Right forelimb (tissue), 1 donor: ENCODE results near the gene KAT8.

ENCODE experiments used
- DNase-seq: peaks from one replicate; pipeline ENCODE4 v3.0.0-alpha.2; 2018

Gene KAT8

DNA sequence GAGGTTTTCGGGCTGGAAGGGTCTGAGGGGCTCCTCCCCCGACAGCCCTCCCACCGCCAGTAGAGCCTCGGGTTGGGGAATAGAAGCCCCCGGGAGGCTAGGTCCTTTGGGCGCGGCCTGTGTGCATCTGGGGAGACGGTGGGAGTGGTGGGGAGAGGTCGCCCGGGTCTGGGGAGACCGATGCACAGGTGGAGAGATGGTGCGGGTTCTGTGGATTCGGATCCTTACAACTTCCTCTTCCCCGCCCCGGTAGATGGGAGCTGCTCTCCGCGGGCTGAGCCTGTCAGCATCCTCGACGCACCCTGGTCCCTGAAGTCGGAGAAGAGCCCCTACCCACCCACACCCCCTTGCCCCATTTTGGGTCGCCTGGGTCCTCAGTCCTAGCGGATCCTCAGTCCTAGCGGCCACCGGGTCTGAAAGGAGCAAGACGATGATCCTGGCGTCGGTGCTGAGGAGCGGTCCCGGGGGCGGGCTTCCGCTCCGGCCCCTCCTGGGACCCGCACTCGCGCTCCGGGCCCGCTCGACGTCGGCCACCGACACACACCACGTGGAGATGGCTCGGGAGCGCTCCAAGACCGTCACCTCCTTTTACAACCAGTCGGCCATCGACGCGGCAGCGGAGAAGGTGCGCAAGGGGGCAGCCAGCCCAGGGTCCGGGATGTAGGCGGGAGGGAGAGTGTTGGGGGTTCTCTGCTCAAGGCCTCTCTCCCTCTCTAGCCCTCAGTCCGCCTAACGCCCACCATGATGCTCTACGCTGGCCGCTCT, 8.5 kb upstream of the KAT8 start:
- DNase-seq, result no peak

DNA sequence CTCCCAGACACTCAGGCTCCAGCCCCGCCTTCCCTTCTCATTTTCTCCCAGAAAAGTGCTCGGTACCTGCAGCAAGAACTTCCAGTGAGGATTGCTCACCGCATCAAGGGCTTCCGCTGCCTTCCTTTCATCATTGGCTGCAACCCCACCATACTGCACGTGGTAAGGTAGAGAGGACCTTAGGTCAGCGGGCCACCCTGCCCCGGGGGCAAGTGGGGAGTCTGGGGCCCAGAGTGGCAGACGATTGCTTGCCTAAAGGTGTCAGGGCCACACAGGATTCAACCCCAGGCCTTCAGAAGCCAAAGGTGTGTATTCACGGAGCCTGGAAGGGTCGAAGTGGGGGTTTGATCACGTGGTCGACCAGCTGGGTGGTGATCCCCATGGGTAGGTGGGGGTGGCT, 7.8 kb upstream of the KAT8 start:
- no peak for DNase-seq

DNA sequence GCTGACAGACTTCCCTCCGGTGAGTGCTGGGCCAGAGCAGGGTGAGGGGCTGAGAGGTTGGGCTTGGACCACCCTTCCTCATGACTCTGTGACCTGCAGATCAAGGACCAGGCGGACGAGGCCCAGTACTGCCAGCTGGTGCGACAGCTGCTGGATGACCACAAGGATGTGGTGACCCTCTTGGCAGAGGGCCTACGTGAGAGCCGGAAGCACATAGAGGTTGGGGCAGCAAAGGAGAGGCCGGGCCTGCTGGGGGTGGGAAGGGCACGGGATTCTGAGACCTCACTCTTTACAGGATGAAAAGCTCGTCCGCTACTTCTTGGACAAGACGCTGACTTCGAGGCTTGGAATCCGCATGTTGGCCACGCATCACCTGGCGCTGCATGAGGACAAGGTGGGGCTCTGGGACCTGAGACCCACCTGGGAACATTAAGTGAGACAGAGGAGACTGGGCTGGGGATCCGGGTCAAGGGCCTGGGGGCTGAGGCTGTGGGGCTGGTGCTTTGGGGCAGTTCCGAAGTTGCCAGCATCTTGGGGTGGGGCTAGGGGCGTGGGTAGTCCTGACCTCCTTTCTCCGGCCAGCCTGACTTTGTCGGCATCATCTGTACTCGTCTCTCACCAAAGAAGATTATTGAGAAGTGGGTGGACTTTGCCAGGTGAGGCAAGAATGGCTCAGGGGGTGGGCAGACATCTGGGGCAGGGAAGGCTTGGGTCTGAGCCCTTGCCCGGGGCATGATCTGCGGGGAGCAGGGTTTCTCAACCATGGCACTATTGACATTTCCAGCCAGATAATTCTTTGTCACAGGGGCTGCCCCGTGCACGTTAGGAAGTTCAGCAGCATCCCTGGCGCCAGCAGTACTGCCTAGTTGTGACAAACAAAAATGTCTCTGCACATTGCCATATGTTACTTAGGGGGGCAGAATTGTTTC, 7.1 kb upstream of the KAT8 start:
- DNase-seq, result no peak

DNA sequence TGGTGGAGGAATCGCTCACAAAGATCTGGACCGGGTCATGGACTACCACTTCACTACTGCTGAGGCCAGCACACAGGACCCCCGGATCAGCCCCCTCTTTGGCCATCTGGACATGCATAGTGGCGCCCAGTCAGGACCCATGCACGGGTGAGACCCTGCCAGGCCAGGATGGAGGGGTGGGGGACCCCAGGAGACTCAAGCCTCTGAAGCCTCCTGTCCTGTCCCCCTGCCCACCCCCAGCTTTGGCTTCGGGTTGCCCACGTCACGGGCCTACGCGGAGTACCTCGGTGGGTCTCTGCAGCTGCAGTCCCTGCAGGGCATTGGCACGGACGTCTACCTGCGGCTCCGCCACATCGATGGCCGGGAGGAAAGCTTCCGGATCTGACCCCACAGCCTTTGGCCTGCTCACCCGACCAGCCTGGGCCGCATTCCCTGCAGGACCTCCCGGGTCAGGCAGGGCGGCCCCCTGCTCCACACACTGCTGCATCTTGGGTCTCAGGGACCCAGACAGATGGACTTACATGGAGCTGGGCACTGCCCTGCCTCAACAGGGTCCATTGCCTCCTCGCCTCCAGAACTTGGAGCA, 5.5 kb upstream of the KAT8 start:
- DNase-seq, result no peak

DNA sequence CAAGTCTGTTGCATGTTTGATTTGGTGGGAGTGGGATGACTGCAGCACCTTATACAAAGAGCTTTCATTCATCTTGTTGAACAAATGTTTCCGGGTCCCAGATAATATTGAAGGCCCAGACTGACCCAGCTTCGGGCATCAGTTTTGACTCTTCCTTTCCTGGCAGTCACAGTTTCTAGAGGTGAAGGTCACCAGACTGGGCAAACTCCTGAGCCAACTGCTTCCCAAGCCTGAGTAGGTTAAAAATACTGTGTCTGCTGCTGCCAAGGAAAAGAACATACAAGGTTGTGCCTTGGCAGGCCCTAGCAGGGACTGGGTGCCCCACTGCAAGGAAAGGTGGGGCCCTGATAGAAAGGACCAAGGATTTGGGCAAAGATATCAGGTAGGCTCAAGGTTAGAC, 4.8 kb upstream of the KAT8 start:
- DNase-seq, result no peak

DNA sequence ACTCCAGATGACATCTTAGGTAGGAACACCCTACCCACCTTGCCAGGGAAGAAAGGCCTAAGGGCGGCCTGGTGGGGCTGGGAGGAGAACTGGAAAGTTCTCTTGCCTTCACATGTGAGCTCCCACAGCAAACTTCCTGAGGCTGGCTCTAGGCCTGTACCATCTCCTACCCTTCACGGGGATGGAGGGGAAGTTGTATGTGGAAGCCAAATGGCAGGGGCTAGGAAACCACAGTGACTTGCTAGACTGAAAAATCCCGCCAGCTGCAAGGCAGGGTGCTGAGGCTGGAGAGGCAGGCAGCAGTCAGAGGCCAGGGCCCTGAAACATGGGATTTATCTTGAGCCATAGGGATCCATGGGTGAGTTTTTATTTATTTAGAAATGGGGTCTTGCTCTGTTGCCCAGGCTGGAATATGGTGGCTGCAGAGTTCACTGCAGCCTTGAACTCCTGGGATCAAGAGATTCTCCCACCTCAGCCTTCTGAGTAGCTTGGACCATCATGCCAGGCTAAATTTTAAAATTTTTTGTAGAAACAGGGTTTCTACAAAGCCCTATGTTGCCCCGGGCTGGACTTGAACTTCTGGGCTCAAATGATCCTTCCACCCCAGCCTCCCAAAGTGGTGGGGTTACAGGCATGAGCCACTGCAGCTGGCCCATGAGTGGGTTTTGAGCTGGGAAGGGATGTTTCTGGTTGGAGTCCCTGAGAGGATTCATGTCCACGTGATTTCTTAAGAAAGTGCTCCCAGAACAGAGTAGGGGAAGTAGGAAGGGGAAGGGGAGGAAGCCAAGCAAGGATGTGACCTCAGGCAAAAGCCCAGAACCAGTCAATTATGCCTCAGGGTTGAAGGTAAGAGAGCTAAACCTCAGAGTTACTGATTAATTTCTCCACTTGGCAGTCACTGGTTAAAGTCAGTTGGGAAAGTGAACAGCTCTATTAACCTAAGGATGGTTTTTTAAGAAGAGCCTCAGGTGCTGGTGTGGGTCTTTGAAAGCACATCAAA, 4.0 kb upstream of the KAT8 start:
- DNase-seq, result no peak

DNA sequence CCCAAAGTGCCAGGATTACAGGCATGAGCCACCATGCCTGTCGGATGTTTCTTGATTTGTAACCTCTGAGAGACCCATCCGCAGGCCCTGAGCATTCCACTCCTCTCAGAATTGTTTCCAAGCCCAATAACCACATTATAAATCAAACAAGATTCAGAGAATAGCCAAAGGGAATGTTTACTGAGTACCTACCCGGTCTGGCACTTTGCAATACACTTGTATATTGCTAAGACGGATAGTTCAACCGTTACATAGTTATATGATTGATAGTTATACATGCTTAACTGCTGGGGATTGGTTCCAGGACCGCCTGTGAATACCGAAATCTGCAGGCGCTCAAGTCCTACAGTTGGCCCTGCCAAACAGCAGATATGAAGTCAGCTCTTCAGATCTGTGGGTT, 3.0 kb upstream of the KAT8 start:
- no peak for DNase-seq

DNA sequence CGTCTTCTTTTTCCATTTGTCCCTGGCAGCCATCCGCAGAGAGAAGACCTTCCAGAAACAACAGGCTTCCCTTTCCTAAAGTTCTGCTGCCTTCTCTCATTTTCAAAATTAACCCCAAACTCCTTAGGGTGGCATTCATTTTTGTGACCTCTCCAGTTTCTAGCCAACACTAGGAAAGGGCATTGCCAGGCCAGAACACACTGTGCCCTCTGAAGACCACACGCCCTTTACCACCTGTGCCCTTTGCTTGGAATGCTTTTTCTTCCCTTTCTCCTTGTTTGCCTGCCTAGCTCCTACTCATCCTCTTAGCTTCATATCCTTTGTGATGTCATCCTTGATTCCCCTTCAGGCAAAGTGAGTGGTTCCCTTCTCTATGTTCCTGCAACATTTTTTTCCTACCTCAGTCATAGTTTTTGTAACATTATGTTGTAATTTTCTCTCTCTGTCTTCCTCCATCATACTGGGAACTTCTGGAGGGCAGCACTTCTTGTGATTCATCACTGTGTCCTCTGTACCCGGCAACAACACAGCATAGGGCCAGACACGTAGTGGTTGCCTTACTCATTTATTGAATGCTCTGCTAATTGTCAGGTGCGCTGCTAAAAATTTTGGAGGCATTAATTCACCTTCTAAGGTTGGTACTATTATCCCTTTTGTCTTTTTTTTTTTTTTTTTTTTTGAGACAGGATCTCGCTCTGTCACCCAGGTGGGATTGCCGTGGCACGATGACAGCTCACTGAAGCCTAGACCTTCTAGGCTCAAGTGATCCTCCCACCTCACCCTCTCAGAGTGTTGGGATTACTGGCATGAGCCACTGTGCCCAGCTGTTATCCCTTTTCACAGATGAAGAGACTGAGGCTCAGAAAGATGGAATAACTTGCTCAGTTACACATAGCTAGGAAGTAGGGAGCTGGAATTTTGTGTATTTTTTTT, 1.0 kb downstream of the KAT8 start:
- DNase-seq, result no peak

DNA sequence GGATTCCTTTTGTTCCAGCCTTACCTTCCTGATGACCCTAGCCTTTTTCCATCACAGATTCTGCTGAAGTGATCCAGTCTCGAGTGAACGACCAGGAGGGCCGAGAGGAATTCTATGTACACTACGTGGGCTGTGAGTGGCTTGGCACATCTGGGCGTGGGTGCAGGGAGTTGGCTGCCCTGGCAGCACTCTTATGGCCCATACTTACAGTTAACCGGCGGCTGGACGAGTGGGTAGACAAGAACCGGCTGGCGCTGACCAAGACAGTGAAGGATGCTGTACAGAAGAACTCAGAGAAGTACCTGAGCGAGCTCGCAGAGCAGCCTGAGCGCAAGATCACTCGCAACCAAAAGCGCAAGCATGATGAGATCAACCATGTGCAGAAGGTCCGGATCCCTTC, 2.7 kb downstream of the KAT8 start:
- DNase-seq, result no peak

DNA sequence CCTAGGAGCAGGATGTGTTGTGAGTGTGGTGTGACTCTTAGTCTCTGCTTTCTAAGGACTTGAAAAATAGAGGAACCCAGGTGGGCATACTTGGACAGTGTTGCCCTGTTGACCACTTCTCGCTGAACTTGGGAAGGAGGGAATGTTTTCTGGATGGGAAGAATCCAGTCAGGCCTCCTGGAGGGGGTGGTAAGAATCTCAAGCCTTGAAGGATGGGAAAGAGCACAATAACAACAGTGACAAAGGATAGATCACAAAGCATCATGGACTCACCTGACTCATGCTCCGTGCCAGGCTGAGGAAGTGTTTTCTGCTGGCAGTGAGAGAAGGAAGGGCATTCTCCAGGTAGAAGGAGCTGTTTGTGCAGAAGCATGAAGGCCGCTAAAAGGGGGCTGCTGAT, 8.4 kb downstream of the KAT8 start:
- DNase-seq, result no peak

DNA sequence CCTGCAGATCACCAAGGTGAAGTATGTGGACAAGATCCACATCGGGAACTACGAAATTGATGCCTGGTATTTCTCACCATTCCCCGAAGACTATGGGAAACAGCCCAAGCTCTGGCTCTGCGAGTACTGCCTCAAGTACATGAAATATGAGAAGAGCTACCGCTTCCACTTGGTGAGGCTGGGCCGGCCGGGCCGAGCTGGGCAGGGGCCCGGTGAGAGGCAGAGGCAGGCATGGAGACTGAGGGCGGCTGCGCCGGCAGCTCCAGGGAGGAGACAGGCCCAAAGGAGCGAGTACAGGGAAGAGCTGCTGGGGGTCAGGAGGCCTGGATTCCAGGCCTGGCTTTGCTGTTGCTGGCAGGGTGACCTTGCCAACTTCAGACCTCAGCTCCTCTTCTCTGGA, 9.7 kb downstream of the KAT8 start:
- no peak for DNase-seq

DNA sequence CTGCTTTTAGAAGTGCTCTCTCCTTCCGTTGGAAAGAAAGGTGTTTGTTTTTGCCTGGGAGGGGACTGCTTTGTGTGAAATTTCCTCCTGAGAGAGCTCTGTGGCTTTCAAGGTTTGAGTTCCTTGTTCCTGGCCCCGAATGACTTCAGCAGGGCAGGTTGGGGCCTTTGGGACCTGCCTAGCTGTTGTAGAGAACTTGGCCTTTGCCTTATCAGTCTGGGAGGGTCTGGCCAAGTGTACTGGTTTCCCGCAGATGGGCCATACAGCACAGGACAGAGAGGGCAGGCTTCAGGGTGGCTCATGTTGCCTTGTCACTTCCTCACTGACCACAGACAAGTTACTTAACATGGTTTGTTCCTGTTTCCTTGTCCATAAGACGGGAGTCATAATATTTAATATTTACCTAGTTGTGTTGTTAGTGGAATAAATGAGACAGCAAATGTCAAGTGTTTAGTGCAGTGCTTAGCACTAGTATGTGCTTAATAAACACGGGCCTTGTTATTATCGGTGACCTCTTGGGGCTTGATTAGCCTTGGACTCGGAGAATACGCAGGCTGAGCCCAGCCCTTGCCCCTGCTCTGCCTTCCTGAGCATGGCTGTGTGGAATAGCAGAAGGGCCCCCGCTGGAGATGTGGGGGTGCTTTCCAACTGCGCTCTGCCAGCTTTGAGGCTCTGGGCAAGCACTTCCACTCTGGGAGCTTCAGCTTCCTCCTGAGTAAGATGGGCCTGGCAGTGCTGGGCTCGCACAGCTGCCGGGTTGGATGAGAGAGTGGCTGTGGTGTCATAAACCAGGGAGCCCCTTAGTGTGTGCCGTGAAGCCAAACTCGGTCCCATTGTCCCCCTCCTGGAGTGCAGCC, 11.5 kb downstream of the KAT8 start:
- DNase-seq, result no peak

DNA sequence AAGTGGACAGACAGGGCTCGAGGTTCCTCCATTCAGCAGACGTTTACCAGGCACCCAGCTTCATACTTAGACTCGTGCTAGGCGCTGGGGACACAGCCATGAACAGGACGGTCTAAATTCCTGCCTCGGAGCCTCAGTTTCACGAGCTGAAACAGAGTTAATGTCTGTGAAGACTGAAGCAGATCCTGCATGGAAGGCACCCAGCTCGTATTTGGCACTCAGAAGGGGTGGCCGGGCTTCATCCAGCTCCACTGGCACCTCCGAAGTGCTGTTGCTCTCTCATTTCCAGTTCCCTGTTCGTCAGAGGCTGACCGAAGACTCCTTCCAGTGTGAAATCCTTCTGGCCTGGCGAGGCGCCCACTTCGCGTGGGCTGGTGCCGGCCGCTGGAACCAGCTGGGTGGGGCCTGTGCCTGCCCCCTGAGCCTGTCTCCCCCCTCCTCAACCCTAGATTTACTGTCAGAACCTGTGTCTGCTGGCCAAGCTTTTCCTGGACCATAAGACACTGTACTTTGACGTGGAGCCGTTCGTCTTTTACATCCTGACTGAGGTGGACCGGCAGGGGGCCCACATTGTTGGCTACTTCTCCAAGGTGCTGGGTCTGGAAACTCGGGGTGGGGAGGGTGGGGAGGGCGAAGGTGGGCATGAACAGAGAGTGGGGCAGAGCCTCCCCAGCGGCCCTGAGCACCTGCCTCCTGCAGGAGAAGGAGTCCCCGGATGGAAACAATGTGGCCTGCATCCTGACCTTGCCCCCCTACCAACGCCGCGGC, 12.3 kb downstream of the KAT8 start:
- DNase-seq, result no peak

DNA sequence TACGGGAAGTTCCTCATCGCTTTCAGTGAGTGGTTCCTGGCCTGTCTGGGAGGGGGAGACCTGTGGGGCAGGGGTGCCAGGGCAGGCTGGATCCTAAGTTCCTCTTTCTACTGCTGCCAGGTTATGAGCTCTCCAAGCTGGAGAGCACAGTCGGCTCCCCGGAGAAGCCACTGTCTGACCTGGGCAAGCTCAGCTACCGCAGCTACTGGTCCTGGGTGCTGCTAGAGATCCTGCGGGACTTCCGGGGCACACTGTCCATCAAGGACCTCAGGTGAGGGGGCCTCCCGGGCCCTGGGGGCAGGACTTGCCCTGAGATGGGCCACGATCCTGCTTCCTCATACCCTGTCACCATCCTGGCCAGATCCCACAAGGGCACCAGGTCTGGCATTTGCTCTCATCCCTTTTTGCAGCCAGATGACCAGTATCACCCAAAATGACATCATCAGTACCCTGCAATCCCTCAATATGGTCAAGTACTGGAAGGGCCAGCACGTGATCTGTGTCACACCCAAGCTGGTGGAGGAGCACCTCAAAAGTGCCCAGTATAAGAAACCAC, 12.9 kb downstream of the KAT8 start:
- no peak for DNase-seq

DNA sequence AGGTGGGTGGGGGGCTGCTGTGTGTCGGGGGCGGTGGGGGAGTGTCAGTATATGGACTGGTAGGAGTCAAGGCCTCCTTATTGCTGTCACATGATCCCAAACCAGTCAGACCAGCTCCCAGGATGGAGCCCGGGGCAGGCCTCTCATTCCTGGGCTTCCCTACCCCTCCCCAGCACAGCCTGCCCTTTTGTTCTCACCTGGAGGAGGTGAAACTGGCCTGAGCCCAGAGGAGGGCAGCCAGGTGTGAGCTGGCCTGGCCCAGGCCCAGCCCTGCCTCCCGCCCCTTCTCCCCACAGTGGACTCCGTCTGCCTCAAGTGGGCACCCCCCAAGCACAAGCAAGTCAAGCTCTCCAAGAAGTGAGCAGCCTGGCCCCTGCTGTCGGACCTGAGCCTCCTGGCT, 13.4 kb downstream of the KAT8 start:
- DNase-seq, result no peak

DNA sequence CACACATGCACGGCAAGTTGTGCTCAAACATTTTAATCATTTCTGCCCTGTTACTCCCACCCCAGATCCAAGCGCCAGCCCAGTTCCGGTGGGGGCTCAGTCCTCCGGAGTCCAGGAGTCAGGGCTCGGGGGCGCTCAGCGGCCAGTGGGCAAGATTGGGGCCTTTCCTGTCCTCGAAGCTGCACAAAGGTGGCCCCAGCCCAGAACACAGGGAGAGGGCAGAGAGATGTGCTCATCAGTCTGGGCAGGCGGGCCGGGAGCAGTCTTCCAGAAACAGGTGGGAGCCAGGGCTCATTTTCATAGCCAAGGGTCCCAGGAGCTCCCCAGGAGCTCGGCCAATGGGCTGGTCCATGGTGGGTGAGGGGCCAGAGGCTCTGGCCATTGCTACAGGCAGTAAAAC, 14.0 kb downstream of the KAT8 start:
- no peak for DNase-seq

DNA sequence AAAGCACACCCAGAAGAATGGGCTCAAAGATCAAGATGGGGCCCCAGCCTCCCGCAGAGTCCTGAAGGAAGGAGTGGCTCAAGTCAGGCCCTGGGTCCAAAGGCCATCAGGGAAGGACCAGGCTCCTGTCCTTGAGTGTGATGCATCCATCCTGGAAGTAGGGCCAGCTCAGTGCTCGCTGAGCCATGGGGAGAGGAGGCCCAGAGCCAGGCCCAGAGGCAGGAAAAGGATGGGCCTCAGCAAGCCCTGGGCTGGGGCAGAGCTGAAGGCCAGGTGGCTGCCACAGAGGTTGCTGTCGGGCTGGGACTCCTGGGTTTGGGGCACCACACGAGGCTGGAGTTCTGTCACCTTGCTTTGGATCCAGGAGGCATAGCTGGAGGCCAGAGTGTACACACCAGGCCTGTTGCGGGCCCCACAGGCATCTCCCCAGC, 14.4 kb downstream of the KAT8 start:
- DNase-seq, result no peak

DNA sequence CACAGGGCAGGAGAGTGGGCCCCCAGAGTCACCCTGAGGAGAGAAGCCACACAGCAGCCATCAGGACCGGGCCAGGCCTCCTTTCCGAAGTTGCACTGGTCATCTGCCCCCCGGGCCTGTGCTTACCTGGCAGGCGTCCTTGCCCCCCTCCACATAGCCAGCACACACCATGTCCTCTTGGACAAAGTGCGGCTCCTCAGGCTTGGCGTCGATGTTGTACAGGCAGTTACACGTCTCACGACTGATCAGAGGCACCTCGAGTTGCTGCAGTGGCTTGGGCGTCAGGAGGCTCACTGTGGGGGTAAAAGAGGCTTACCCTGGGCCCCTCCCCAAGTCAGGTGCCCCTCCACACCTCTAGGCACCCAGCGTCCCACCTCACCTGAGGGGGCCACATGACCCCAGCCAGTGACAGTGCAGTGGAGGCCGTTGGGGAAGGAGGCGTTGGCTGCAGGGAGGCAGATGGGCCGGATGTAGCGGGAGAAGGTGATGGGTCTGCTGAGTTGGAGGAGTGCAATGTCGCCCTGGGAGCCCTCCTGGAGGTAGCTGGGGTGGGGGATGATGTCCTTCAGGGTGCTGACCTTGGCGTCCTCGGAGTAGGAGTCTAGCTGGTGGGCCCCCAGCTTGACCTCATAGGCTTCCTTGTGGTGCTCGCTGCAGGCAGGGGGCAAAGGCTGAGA, 15.0 kb downstream of the KAT8 start:
- DNase-seq, result no peak

DNA sequence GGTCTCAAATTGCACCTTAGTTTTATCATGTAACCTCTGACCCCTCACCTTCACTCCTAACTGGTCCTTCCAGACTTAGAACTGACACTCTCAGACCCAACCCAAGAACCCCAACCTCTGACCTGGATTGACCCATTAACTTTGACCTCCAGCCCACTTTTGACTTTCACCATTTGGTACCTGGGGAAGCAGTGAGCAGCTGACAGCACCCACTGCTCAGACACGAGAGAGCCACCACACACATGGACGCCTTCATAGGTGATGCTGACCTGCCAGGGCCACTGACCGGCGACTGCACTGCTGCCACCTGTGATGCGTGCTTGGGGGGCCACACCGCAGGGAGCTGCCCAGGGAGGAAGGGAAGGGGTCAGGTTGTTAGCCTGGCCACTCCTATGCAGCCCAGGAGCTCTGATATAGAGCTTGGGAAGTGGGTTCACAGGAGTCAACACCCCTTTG, 15.6 kb downstream of the KAT8 start:
- no peak for DNase-seq
